ENCODE results near the gene TTYH2.
A peak's percentile ranks its signal among the peaks of the same experiment; 100 is the strongest.

TTYH2 gene

GRCh38 chr17:74216505-74216904 is 3.1 kb downstream of the TTYH2 start:
- no peak for DNase-seq

DNA sequence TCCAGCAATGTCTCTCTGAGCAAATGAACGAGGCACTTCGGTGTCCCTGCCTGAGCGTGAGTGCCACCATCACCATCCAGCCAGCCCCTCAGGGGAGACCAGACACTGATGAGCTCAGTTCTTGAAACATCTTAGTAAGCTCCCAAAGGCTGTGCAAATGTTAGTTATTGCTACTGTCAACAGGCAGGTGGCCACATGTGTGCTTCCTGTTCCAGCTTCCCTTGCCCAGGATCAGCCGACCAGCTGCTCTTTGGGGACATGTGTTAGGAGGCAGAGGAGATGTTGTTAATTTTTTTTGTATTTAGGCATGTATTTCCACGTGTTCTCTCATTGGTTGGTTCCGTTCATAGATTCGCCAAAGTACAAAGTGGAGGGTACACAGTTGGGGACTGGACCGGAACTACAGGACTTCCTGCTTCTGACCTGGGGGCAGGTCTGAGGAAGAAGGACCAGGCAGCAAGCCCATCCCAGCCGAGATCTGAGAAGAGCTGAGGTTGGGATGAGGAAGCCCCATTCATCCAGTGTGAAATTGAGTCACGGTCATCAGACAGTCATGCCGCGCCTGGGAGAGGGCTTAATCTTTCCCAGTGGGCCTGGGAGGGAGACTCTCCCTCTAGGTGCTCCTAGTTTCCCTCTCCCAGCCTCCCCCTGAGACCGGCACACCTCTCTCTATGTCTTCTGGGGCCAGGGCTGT is 3.8 kb downstream of the TTYH2 start:
- DNase-seq = no peak

- DNase-seq = no peak
Measured at GRCh38 chr17:74217888-74218287, 4.5 kb downstream of the TTYH2 start.

DNA sequence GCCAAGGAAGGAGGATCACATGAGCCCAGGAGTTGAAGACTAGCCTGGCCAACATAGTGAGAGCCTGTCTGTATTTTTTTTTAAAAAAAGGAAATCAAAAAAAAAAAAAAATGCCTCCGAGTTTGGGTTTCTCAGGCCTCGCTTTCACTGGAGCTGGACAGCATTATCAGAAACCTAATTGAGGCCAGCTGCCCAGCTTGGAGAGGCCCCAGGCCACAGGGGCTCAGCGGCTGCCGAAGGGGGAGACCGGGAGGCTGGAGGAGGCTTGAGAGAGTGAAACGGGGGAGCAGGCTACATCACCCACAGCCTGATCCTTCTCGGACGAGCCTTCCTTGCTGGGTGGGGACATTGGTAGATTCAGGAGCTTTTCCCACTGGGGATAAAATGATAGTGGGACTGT is 5.1 kb downstream of the TTYH2 start:
- no peak for DNase-seq

DNA sequence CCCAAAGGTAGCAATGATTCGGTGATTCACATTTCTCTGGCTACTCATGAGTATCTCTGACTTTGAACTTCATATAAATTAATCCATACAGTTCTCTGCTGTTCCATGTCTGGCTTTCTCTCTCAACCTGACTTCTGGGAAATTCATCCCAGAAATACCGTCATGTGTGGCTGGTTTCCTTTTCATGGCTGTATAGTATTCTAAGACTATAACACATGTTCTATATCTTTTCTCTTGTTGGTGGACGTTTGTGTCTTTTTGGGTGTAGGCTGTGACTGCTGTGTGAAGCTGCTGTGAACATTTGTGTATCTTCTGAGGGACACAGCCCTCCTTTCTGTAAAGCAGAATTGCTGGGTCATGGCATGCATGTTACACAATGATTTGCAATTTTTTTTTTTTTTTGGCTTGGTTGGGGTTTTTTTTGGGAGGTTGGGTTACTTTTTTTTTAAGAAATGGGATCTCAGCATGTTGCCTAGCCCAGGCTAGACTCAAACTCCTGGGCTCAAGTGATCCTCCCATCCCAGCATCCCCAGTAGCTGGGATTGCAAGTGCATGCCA is 6.3 kb downstream of the TTYH2 start:
- peak; percentile 13 for DNase-seq

DNA sequence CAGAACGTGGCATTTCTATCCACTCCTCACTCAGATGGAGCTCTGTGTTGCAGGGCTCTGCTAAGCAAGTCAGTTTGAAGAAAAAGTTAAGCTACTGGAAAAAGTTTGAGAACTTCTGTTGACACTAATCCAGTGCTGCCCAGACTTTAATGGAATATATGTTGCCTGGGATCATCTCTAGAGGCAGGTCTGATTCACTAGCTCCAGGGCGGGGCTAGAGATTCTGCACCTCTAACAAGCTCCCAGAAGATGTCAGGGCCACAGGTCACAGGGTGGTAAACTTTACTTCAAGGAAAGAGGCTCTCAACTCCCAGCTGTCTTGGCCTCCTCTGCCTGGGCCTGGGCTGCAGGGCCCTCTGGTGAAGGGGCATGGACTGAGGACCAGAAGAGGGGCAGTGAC is 6.8 kb downstream of the TTYH2 start:
- no peak for DNase-seq

DNA sequence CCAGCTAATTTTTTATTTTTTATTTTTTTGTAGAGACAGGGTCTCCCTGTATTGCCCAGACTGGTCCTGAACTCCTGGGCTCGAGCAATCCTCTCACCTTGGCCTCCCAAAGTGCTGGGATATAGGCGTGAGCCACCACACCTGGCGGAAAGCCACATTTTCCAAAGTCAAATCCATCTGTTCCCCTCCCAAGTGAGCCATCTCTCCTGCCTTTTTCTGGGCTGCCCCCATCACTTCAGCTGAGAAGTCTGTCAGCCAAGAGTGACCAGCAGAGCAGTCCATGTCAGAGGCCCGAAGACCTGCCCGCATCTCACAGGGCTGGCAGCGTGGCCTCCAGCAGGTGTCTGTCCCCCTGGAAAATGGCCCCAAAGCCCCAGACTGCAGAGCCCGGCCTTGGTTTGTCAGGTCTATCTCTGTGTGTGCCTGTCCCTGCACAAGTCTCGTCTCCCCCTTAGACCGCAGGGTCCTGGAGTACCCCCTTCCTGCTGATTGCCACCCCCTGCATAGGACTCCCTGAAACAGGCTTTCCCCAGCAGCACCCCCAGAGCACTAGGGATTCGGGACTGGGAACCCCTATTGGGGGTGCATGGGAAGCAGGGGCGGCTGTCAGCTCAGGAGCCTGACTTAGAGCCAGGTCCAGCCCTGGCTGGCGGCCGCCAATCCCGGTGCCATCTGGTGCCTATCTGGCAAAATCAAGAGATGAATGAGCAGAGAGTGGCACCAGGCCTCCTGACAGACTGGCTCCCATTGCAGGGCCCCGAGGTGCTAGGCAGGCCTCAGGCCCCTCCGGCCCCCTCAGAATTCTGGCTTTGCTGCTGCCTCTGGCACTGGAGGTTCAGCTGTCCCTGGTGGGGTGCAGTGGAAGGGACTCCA is 7.8 kb downstream of the TTYH2 start:
- DNase-seq = no peak

DNA sequence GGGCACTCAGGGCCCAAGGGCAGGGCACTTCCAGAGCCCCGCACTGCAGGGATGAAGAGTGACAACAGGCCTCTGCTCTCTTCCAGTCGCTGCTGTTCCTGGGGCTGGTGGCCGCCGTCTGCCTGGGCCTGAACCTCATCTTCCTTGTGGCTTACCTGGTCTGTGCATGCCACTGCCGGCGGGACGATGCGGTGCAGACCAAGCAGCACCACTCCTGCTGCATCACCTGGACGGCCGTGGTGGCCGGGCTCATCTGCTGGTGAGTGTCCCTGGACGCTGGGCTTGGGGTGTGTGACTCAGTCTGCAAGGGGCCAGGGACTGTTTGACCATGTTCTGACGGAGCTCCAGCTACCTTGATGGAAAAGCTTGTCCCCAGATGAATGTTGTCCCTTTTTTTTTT is 9.0 kb downstream of the TTYH2 start:
- DNase-seq = no peak

- no peak for DNase-seq
Measured at GRCh38 chr17:74223901-74224300, 10.5 kb downstream of the TTYH2 start.

DNA sequence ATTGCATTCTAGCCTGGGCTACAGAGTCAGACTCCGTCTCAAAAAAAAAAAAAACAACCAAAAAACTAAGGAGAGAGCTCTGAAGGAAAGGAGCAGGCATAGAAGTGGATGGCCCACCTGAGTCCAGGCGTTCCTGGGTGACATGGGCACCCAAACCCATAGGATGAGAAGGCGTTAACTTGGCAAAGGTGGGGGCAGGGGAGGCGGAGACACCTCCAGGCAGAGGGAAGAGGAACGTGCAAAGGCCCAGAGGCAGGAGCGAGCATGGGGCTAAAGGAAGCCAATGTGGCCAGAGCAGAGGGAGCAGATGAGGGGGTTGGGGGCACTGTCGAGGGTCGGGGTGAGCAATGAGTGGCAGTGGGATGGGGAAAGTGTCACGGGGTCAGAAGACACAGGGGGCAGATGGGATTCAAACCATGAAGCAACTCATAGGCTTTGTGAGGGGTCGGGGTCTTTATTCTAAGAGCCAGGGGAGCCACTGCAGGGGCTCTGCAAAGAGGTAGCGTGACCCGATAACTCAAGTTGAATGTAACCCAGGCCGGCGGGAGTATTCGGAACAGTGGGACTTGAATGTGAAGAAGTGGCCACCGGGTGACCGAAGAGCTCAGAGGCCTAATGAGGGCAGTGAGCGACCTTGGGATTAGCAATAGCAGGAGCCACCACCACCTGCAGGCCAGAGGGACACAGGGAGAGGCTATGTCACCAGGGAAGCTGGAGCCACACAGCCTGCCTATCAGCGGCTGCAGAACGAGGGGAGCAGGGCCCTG is 11.8 kb downstream of the TTYH2 start:
- DNase-seq = no peak

GRCh38 chr17:74226252-74226651 is 12.9 kb downstream of the TTYH2 start:
- DNase-seq = no peak

GRCh38 chr17:74227271-74228080 is 14.1 kb downstream of the TTYH2 start:
- DNase-seq = no peak

DNA sequence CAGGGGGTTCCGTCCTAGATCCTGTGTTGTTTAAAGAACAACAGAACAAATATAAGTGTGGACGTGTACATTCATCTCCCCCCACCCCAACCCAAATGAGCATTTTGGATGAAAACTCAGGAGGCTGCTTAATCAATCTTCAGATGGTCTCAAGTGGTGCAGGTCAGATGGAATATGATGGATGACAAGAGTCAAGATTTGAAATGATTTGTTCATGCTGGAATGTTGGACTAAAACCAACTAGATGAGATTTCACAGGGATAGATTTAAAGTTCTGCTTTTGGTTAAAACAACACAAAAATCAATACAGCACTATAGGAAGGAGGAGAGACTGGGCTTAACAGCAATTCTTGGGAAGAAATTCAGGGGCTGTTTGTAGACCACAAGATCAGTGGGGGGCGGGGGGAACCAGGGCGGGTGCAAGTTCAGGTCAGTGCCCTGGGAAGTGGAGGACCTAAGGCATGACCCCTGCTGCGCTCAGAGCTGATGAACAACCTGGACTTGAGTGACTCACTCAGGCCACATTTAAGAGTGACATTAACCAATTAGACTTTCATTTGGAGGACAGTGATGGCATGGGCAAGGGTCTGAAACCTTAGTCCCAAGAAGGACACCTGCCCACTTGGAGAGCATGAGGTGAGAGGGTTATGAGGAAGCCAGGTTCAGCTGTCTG is 15.1 kb downstream of the TTYH2 start:
- DNase-seq = no peak

DNA sequence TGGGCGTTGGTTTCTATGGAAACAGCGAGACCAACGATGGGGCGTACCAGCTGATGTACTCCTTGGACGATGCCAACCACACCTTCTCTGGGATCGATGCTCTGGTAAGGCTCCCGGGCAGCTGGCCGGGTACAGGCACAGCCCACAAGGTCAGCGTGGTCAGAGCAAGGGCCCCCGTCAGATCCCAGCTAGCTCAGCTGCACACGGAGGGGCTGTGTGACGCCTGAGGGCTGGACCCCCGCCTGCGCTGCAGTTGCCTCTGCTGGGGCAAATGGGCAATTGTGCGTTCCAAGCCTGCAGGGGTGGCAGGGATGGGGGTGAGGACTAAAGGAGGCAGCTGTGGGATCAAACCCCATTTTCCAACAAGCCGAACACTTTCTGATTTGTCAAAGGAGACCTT is 17.5 kb downstream of the TTYH2 start:
- no peak for DNase-seq

- no peak for DNase-seq
Measured at GRCh38 chr17:74231928-74232907, 18.8 kb downstream of the TTYH2 start.

- no peak for DNase-seq
Measured at GRCh38 chr17:74233937-74234336, 20.6 kb downstream of the TTYH2 start.

DNA sequence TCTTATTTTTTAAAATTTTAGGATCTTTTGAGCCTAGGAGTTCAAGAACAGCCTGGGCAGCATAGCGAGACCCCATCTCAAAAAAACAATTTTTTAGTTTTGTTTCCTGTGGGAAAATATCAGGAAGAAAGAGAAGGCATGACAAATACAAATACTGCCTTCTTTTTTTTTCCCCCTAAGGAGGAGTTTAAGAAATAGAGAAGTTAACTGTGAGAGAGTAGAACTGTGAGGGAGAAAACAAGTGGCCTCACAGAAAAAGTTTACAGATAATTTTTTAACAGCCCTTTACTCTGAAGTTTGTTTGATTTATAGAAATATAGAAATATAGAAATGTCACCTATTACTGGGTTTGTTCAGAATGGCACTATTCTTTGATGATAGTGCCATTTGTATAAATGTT is 21.1 kb downstream of the TTYH2 start:
- DNase-seq = peak; percentile 51

DNA sequence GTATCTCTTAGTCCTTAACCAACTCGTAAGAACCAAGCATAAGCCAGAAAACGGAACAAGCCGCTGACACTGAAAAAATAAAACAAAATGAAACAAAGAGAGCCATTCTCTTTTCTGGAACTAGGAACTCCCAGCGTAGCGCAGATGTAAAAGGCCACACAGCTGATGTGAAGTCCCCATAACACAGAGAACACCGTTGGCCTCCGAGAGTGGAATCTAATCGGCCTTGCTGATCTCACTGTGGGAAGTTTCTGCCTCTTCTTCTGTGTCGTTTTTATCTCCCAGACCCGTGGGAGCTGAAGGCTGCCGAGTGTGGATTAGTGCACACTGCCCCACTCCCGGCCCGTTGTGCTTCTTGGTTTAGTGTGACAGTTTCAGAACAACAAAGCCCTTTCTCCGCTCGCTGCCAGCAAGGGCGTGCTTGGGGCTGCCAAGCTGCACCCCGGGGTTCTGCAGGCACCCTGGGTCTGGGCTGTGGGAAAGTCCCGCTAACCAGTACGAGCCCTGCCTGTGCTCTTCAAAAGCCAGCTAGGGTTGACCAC is 21.7 kb downstream of the TTYH2 start:
- peak; percentile 71 for DNase-seq

- no peak for DNase-seq
Measured at GRCh38 chr17:74235911-74236371, 22.6 kb downstream of the TTYH2 start.

DNA sequence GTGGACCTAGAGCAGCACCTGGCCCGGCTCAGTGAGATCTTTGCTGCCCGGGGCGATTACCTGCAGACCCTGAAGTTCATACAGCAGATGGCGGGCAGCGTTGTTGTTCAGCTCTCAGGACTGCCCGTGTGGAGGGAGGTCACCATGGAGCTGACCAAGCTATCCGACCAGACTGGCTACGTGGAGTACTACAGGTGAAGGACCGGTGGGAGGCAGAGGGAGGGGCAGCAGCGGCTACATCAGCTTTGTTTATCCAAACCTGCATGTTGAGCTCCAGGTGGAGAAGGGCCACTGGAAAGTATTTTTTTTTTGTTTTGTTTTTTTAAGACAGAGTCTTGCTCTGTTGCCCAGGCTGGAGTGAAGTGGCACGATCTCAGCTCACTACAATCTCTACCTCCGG is 23.9 kb downstream of the TTYH2 start:
- DNase-seq = no peak
